ENCODE measurements around the gene LRP5.

- TF ChIP-seq POLR2A (IDR thresholded peaks at IDR 0.05) = no peak
- no peak for TF ChIP-seq CTCF (IDR thresholded peaks at IDR 0.05)
These were observed 17.1 kb downstream of the LRP5 start for GRCh38 chr11:68329536-68329935.
